NCI-H1930 (cell line): ENCODE results near the gene LMNA.
A peak's percentile ranks its signal among the peaks of the same experiment; 100 is the strongest.

Experiments used
- DNase-seq, 2 experiments: peaks; one replicate each; lab custom pipeline; 2025; lab: John Stamatoyannopoulos, UW

Gene LMNA

DNA sequence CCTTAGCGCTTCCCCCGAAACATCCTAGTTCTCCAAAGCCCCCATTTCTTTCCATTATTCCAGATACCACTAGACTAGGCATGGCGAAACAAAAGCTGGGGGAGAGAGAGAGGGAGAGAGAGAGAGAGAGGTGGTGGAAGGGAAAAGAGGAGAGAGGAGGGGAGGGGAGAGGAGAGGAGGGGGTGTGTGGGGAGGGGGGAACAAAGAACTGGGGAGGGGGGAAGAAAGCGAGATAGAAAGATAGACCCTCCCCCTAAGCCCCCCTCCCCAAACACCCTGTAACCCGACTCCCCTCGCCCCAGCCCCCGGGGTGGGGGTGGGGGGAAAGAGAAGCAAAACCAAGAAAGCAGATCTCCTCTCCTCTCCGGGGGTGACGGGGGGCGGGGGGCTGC lies 32.6 kb upstream of the LMNA start:
- DNase-seq = no peak

DNA sequence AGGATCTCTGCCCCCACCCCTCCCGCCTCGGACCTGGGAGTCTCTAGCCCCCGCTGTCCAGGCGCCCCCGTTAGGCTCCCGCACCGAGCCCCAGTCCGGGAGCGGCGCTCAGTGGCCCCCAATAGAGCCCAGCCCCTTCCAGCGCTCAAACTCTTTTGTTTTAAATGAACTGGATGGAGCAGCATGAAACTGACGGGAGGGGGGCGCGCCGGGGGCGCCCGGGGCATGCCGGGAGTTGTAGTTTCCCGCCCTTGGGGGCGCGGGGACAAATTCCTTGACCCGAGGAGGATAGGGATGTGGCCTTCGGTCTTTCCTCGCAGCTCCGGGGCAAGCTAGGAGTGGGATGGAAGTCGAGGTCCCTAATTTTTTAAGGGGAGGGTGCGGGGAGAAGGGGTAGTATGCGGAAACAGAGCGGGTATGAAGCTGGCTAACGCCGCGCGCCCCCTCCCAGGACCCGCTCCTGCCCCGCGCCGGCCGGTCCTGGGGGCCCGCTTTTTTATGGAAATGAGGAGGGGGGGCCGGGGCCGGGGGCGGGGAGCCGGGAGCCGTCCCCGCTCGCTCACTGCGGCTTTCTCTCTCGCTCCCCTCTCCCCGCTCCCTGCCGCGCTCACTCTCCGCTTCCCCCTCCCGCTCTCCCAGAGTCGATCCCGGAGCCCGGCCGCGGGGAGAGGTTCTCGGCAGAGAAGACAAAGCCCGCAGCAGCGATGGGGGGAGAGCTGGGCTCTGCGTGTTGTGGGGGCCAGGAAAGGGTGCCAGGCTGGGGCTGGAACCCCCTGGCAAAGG lies 32.0 kb upstream of the LMNA start, which contains the start of gene MEX3A:
Gene MEX3A, minus strand, starts transcription at position 157 of the 783 bp plus-strand sequence. CDS start 467 bp downstream, outside the sequence.
- peak; percentile 67 to 68 for DNase-seq

DNA sequence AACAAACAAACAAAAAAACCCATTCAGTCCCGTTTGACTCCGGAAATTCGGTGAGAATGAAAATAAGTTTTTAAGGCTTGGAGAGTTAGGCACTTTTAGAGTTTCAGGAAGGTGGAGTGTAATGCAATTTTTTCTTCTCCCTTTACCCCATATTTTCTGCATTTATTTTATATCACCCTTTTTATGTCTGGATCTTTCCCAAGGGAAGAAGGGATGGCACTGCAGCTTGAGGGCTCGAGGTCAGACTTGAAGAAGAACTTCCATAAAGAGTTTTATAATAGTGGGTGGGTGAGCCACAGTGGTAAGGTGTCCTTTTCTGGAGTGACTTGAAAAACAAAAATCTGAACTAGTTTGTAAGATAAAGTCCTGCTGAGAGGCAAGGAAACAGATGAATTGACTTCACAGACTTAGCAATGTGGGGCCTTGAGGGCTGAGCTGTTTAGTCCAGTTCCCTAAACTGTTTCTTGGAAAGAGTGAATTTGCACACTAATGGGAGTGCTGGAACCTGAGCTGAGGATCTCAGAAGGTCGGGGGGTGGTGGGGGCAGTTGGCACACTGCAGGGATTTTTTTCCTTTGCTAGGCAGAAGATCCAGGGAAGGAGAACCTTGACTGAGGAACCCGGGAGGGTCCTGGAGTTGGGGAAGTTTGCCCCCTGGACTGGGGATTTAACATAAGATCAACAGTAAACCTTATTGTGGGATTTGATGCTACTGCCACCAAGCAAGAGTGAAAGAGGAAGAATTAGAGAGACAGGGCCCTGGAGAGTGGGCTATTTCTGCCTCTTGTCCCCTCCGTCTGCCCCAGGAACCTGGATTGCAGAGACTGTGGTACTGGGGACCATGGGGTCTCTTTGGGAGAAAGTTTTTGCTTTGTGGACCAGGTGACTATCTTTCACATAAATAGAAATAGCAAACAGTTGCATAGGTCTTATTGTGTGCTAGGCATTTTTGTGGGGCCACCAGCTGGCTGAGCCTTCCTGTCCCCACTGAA lies 30.4 kb upstream of the LMNA start:
- DNase-seq = no peak

DNA sequence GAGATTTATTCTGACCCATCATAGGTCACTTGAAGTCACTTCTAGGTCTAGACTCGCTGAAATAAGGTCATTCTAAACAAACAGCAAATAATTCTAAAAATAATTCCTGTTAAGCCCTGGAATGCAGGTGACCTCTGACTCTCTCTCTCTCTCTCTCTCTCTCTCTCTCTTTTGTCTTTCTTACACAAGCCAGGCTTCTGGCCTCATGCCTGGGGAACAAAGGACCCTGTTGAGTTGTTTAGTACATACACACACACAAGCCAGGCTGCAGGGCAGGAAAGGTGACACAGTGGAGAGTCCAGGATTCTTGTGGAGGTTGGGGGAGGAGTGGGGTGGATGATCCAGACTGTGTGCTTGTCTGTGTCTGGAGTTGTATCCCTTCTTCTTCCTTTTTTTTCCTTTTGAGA lies 28.3 kb upstream of the LMNA start:
- no peak for DNase-seq

DNA sequence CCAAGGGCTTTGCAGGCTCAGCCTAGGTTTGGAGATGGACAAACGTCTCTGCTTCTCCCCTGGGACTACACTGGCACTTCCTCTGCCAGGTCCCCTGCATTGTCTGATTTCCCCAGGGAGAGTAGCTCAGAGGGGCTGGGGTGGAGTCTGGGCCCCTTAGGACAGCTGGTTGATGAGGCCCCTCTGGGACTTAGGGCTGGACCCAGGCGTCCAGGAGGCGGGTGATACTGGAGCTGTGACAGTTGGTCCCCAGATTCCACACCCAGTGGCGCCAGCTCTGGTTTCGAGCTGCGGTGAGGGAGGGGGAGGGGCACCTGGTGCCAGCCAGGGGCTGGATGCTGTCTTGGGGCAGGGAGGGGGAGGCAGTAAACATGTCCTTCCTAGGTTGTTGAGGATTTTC lies 24.8 kb upstream of the LMNA start:
- no peak for DNase-seq

DNA sequence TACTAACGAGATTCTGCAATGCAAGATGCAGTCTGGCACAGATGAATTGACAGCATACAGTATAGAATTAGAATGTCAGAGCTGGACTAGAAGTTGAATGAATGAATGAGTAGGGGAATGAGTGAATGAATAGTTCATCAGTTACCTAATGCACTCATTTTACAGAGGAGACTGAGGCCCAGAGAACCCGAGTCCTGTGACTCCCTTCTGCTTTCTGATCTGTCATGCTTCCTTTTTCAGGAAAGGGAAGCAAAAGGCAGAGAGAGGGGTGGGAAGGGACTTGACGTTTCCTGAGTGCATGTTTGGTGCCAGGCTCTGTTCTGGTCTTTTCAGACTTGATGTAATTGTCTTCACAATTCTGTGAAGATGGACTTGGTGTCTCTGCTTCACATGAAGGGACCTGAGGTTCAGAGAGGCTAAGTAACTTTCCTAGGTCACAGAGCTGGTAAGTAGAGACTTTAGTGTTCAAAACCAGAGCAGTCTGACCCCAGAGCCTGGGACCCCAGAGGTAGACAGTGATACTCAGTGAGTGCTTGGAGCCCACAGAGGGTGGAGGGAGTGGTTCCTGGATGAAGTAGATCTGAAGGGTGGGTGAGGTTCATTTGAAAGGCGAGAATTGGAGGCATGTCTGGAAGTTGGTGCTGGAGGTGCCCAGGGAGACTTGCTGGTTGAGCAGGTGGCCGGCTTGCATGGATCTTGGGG lies 24.2 kb upstream of the LMNA start:
- no peak for DNase-seq

DNA sequence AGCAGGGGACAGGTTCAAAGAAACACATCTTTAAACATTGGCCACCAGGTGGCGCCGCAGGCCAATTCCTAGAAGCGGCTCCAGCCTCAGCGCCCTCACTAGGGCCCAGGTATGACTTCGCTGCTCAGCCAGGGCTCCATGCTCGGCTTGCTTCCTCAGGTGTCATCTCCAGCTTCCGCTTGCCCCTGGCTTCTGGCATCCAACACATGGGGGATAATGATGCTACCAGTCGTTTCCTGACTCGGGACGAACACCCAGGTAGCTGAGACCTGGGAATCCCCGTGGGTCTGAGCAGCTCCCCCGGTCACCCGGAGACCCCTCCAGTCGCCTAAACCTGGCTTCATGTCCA lies 23.7 kb upstream of the LMNA start:
- DNase-seq = peak; percentile 67 to 81

DNA sequence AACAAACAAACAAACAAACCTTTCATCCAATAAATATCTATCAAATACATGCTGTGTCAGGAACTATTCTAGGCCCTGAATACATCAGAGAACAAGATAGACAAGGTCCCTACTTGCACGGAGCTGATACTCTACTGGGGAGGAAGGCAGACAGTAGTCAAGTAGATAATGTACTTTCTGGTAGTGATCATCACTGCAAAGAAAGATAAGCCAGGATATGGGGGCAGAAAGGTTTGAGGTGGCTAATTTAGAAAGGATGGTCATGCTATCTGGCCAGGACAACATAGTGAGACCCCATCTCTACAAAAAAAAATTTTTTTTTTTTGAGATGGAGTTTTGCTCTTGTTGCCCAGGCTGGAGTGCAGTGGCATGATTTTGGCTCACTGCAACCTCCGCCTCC lies 22.9 kb upstream of the LMNA start:
- no peak for DNase-seq

DNA sequence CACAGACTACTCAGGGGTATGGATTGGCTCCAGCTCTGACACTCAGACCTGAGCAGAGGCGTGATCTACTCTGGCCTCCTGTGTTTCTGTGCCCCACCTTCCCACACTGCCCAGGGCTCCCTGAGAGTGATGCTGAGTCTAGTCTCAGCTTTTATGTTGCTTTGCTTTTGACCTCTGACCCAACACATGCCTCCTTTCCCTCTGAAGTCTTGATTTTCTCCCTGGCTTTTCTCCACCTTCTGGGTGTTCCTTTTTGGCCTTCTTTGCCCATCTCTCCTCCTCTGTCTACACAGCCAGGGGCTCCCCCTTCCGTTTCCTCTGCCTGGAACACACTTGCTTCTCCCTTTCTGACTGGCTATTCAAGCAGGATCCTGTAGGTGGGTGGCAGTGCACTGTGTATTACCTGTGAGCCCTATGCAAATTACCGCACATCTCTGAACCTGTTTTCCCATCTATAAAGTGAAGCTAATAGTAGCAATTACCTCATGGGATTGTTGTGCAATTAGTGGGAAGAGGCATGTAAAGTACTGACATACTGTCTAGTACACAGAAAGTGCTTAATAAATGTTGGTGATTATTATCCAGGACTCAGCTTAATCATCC lies 18.5 kb upstream of the LMNA start:
- DNase-seq = no peak

DNA sequence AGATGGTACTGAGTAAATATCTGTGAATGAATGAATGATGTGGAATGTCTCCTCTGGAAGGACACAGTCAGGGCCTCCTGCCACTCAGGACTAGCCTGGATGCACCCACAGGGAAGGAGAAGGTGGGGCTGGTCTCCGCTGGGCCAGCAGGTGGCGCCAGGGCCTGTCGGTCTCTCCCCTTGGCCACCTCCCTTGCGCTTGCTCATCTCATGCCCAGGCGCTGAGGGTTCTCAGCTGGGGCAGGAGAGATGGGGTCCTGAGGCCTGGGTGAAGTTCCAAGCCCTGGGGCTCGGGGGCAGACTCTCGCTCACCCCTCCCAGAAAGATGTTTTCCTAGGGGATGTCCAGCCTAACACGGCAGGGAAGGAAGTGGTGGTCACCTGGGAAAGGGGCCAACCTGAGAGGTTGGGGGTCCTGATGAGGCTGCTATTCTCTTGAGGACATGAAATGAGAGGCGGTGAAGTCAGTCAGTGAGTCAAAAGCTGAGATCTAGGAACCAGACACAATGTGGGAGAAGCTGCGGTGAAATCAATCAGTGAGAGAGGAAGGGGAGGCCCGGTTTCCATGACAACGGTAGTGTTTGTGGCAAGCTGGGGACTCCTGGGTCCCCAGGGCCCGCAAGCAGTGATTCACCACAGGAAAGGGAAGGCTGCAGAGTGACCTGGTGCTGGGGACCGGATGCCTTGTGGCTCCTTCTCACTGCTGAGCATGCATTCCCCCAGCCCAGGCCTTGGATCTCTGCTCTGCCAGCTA lies 17.7 kb upstream of the LMNA start:
- DNase-seq = peak; percentile 43 to 78

DNA sequence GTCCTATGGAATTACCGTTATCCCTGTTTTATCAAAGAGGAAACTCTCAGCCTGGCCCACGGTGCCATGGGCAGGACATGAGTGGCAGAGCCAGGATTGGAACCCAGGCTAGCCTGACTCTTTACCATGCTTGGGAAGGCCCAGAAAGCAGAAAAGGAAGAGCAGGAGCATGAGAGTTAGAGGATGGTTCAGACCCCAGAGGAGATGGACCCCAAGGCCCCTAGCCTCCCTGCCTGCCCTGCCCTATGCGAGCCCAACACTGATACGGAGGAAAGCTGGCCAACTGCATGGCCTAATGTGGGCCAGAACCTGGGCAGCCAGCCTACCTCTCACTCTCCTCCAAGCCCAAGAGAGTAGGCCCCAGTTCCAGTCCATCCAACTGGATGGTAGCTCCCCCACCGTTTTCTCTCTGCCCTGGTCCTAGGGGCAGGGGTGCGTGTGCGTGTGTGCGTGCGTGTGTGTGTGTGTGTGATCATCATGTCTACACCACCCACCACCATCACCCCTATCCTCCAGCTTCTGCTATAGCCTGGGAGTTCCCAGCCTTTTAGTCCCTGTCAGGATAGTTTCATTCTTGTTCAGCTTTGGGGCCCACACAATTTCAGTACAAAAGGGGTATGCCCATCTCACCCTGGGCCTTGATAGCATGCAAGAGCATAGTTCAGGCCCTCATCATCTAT lies 16.9 kb upstream of the LMNA start:
- DNase-seq = no peak

DNA sequence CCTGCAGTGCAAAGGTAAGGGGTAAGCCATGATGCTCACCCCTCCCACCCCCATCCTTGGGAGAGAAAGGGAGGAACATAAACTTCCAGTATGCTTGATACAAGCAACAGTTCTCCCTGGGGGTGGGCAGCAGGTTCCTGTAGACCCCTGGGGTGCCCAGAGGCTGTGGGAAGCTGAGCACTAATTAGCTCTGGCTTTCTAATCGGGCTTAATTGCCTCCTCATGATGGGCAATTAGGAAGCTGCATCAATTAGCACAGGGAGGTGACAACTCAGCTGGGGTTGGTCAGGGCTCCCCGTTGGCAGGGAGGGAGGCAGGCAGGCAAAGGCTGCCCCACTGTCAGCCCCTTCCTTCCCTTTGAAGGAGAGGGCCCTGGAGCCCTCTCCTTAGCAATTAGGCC lies 15.7 kb upstream of the LMNA start:
- DNase-seq = no peak

DNA sequence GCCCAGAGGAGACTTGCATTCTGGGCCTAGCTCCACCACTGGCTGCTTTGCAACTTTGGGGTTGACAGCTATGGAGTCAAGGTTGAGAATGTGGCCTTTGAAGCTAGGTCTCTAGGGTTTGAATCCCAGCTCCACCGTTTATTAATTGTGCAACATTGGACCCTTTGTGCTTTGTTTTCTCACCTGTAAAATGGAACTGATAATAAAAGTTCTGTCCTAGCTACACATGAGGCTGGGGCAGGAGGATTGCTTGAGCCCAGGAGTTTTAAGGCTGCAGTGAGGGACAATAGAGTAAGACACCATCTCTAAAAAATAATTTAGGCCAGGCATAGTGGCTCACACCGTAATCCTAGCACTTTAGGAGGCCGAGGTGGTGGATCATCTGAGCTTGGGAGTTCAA lies 15.2 kb upstream of the LMNA start:
- no peak for DNase-seq

DNA sequence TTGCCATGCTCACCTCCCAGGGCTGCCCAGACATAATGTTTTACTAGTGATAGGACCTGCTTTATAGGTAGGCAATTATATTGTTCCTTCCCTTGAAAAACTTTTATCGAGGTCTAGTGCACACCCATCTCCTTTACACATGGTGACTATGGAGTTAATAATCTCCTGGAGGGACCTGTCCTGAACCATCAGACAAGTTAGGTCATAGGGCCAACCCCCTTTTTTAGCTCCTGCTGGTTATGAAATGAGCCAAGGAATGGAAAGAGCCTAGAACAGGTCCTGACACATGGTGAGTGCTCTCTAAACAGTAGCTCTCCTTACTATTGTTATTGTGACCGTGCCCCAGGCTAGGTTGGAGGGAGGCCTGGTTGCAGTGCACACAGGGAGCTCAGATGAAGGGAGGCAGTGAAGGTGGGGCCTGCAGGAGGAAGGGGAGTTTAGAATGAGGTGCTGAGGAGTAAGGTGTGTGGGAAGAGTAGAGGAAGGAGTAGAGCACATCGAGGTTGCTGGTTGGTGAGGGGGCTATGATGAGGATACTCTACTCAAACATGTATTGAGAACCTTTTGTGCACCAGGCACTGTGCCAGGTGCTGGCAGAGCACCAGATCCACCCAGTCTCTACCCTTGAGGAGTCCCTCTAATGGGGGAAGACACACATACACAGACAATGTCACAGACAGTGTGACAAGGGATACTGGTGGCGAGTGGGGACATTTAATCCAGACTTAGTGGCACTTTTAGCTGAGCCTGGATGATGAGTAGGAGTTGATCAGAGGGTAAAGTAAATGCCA lies 14.1 kb upstream of the LMNA start:
- no peak for DNase-seq

DNA sequence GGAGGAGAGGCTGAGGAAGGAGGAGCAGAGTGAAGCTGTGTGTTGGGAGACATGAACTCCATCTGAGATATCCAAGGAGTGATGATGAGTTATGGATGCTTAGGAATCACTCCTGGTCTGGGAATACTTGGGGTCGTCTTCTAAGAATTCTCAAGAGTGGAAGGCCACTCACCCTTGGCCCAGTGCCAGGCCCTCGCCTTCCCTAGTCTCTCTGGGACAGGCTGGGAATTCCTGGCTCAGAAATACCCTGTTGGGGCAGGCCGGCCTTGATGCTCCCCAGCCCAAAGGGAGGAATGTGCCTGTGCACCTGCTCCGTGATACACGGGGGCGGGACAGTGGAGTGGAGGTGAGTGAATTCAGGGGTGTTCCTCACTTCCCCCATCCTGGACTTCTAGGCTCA lies 12.6 kb upstream of the LMNA start:
- no peak for DNase-seq

DNA sequence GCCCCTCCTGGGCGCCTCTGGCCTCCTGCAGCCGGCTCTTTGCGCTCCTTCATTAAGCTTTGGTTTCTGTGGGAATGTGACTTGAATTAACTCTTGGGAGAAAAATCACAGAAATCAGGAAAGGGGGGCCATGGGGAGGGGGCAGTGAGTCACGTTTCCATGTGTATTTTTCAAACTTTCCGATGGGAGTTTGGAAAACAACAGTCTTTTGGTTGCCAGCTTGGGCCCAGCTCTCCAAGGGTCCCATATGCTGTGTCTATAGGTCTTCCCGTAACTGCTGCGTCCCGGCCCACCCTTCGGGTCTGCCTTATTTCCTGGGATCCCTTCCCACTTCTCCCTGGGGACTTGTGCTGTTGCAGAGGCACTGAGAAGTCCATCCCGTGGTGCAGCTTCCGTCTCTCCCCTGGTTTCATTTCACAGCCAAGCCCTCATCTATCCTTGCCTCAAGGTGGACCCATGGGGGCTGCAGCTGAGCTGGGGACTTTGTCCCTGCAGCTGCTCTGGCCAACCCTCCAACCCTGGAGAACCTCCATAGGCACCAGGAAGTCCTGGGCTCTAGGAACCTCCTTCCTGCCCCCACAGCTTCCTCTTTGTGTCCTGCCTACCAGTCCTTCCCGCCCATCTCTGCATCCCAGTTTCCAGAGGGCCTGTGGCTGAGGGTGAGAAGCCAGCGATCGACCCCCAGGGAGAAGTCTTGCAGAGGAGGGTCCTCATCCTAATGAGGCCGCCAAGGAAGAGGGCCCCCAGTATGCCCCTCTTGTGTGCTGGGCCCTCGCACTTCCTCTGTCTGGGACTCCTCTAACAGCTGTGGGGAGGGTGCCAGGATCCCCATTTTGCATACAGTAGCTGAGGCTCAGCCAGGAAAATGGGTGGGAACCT lies 11.6 kb upstream of the LMNA start:
- DNase-seq = no peak

DNA sequence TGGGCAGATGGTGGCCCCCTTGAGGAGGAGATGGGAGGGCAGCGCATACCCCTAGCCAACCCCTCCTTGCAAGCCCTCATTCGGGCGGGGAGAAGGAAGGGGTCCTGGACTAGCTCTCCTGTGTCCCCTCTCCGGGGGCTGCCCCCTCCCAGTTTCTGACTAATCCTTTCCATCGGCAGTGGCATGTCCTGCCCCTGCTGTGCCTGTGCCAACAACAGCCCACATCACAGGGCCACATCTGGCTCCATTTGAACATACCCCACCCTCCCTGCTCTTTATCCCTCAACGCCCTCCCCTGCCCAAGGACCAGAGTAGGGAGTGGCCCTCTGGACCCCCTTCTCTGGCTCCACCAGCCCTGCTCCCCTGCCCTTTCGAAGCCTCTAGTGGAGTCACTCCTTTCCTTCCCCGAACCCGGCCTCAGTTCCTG lies 11.0 kb upstream of the LMNA start:
- DNase-seq = no peak

DNA sequence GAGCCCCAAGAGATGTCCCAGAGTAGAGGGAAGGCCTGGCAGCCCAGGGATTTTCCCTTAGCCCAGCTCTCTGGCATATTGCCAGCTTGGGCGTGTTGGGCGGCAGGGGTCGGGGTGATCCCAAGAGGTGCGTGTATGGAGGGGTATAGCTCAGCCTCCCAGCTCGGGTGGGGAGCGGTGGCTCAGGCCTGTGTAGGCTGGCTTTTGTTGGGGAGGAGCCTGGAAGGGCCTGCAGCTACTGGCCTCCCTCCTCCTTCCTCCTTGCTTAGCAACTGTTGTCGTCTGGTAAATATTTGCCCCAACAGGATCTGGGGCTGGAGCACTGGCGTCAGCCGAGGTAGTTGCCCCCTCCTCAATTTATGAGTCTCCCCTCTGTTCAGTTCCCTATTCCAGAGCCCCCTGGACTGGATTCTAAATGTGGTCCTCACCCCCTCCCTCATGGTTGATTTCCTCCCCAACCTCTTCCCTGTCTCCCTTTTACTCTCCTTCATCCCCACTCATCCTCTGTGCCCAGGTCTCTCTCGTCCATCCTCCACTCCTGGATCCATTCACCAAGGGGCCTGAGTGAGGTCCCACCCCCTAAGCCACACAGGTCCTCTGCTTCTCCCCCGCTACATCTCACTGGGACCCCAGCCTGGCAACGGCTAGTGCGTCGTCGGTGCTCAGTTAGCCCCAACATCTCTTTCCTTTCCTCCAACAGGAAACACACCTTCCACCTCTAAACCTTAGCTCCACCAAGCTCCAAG lies 10.3 kb upstream of the LMNA start:
- no peak for DNase-seq
